ENCODE data around the gene AHDC1. TPM values are rescaled to one million over a fixed set of nuclear protein-coding genes. Genes with fewer than 3 reads are reported as not detected.
"Not testable (repeated sequence)": the region's sequence is repeated elsewhere in the genome, so short reads cannot be mapped to it uniquely, and the experiment has no call there.

AHDC1 gene, protein sequence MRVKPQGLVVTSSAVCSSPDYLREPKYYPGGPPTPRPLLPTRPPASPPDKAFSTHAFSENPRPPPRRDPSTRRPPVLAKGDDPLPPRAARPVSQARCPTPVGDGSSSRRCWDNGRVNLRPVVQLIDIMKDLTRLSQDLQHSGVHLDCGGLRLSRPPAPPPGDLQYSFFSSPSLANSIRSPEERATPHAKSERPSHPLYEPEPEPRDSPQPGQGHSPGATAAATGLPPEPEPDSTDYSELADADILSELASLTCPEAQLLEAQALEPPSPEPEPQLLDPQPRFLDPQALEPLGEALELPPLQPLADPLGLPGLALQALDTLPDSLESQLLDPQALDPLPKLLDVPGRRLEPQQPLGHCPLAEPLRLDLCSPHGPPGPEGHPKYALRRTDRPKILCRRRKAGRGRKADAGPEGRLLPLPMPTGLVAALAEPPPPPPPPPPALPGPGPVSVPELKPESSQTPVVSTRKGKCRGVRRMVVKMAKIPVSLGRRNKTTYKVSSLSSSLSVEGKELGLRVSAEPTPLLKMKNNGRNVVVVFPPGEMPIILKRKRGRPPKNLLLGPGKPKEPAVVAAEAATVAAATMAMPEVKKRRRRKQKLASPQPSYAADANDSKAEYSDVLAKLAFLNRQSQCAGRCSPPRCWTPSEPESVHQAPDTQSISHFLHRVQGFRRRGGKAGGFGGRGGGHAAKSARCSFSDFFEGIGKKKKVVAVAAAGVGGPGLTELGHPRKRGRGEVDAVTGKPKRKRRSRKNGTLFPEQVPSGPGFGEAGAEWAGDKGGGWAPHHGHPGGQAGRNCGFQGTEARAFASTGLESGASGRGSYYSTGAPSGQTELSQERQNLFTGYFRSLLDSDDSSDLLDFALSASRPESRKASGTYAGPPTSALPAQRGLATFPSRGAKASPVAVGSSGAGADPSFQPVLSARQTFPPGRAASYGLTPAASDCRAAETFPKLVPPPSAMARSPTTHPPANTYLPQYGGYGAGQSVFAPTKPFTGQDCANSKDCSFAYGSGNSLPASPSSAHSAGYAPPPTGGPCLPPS (N-terminal part only)
- total RNA-seq, result 5.0 and 6.7 TPM in 2 replicates

- DNase-seq (ENCODE audit: low read depth in 2 of 2), result peak; percentile 93 to 94
Measured at GRCh38 chr1:27603681-27604578, at the start of gene AHDC1. Gene AHDC1, minus strand, starts transcription at chr1:27604144. Its CDS starts 52,029 bp downstream, at chr1:27552115.

DNA sequence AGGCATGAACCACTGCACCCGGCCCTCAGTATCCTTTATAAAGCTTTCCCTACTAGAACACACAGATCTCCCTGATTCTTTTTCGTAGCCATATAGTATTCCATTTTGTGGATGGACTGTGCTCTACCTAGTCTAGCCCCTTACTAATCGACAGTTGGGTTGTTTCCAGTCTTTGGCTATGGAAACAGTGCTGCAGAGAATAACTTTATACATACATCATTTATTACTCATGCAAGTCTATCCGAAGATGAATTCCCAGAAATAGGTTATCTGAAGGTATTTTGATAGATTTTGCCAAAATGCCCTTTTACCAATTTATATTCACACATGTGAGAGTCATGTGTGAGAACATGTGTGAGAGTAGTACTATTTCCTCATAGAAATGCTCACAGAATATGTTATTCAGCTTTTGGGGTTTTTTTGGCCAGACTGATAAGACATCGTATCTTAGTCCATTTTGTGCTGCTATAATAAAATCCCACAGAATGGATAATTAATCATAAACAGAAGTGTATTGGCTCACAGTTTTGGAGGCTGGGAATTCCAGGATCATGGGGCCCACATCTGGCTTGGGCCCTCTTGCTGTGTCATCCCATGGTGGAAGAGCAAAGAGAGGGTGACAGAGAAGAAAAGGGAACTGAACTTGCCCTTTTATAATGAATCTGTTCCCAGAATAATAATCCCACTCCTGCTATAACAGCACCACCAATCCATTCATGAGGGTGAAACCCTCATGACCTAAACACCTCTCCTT, 48.3 kb upstream of the AHDC1 start:
- no peak for DNase-seq (ENCODE audit: low read depth in 2 of 2)

DNA sequence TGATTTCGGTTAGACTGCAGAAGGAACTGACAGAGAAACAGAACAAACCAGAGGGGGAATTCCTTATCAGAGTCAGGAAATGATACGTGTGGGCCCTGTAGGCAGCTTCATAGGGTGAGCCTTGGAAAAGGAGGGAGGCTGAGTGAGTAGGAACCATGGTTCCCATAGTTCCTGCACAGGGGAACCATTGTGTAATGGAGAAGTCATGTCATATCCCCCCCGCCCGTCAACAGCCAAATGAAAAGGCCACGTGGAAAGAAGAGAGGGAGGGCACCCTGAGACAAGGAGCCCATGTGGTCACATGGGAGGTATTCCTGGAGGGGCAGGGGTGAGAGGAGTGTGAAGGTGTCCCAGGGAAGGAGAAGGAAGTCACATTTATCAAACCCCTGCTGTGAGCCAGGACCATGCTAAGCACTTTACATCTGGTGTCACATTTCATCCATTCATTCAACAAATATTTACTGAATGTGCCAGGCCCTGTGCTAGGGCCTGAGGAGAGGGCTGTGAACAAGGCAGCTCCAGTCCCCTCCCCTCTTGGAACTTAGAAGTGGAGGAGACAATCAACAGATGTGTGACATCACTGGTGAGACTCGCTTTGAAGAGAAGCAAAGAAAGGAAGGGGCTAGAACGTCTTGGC, 46.7 kb upstream of the AHDC1 start:
- peak; percentile 35 to 49 for DNase-seq (ENCODE audit: low read depth in 2 of 2)

GRCh38 chr1:27650171-27650538, 46.2 kb upstream of the AHDC1 start:
- DNase-seq (ENCODE audit: low read depth in 2 of 2), result no peak

DNA sequence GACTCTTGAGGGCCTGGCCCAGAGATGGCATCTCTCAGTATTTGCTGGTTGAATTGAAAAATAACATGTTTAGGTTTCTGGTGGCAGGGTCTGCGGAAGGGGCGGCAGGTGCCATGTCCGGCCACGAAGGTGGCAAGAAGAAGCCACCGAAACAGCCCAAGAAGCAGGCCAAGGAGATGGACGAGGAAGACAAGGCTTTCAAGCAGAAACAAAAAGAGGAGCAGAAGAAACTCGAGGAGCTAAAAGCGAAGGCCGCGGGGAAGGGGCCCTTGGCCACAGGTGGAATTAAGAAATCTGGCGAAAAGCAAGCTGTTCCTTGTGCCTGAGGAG, 45.3 kb upstream of the AHDC1 start:
- no peak for DNase-seq (ENCODE audit: low read depth in 2 of 2)

- DNase-seq (ENCODE audit: low read depth in 2 of 2), result no peak
Measured at GRCh38 chr1:27648602-27649305, 44.8 kb upstream of the AHDC1 start.

DNA sequence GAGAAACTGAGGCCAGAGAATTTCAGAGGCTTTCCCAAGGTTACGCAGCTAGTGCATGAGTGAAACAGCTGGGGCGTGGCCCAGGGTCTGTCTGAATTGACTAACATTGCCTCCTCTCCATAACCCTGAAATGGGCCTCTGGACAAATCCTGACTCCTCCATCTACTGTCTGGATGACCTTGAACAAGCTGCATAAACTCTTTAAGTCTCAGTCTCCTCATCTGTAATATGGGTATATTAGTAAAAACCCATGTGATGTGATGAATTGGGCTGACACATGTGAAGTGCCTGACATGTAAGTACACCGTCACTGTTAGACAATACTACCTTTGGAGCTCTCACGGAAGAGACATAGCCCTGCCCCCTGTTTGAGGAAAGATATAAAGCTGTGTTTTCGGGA, 43.4 kb upstream of the AHDC1 start:
- DNase-seq (ENCODE audit: low read depth in 2 of 2), result no peak

DNA sequence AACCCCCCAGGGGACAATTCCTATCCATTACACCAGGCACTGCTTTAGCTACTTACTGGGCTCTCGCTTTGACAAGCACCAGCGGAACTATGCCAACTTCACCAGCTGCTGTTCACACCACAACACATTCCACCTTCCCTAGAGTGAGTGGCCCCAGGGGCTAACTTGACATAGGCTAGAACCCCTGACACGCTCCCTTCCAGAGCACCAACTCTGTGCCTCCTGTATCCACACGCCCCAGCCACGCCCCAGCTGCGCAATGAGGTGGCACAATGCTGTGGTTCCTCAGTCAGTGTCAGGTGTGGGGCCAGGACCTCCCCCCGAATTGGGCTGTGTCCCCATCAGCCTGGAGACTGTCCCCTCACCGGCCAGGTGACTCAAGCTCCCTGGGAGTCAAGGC, 42.7 kb upstream of the AHDC1 start:
- no peak for DNase-seq (ENCODE audit: low read depth in 2 of 2)

DNA sequence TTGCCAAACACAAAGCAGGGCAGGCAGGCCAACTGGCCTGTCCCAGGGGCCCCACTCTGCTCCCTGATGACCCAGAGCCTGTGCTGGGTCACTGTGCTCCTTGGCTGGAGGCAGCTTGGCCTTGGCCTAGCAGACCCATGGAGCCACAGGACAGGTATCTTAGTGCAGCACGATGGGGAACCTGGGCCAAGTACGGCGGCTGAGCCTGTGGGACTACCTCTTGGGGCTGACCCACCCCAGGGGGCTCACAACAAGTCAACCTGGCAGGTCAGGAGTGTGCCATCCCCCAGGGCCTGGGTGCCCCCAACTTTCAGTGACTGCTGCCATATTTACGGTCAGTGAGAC, 41.1 kb upstream of the AHDC1 start:
- DNase-seq (ENCODE audit: low read depth in 2 of 2), result no peak

DNA sequence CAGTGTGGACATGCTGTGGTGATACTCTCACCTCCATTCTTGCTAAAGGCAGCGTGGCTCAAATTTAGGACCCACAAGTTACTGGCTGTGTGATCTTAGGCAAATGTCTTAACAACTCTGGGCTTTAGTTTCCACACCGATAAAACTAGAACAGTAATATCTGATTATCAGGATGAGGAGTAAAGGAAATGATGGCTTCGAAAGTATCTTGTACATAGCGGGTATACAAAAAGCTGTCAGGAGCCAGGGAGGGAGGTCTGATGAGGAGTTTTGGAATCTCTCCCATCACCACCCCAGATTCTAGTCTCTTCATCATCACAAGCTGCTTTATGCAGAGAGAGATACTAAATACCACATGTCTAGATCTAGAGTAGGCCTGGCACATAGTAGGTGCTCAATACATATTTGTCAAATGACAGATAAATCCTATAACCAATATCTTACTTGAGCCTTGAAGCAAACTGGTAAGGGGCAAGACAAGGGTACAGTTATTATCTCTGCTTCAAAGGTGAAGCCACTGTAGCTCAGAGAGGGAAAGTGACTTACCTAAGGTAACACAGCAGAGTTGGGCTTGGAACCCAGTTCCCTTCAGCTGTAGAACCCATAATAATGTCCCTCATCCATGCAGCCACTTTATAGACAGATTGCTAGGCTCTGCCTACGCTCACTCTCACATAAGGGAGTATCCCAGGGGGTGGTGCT, 40.6 kb upstream of the AHDC1 start:
- no peak for DNase-seq (ENCODE audit: low read depth in 2 of 2)

DNA sequence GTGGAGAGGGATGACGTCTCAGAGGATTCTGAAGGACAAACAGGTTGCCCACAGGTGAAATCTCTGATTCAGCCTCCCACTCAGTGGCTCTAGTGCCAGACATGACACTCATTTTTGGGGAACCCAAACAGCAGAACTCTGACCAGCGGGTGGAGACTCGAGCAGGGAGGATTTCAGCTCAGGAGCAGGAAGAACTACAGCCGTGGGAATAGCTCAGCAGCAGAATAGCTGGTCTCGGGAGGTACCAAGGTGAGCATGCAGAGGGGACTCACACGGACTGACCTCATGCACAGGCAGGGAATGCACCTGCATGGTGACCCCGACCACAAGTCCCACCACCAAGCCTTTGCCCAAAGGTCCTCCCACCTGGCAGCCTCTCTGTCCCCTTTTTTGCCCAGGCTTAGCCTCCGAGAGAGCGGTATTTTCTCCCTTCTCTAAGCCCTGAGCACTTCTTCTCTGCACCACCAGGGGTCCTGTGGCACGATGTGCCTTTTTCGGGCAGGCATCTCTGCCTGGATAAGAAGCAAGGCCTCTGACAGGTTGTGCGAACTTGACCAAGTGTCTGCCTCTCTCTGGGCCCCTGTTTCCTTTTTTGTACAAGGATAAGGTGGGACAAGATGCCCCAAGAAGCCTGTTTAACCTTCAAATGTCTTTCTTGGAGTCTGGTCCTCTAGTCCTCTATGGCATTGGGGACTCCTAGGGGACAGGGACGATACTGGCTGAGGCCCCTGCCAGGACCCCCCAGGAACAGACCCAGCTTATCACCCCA, 39.8 kb upstream of the AHDC1 start:
- DNase-seq (ENCODE audit: low read depth in 2 of 2), result peak; percentile 62 to 67

- not testable (repeated sequence) for DNase-seq (ENCODE audit: low read depth in 2 of 2)
Measured at GRCh38 chr1:27640514-27640913, 36.6 kb upstream of the AHDC1 start.

- DNase-seq (ENCODE audit: low read depth in 2 of 2), result no peak
Measured at GRCh38 chr1:27638805-27639204, 34.9 kb upstream of the AHDC1 start.

- DNase-seq (ENCODE audit: low read depth in 2 of 2), result no peak
Measured at GRCh38 chr1:27638047-27638734, 34.2 kb upstream of the AHDC1 start.

- DNase-seq (ENCODE audit: low read depth in 2 of 2), result no peak
Measured at GRCh38 chr1:27635396-27636142, 31.6 kb upstream of the AHDC1 start.

- DNase-seq (ENCODE audit: low read depth in 2 of 2), result no peak
Measured at GRCh38 chr1:27634985-27635367, 31.0 kb upstream of the AHDC1 start, which contains the start of gene FGR. Gene FGR, minus strand, starts transcription at chr1:27635185. Its CDS starts 11,269 bp downstream, at chr1:27623916.
